ENCODE results near the gene RAD54L. TPM values are rescaled to one million over a fixed set of nuclear protein-coding genes. Genes with fewer than 3 reads are reported as not detected.
"Not testable (repeated sequence)": the region's sequence is repeated elsewhere in the genome, so short reads cannot be mapped to it uniquely, and the experiment has no call there.

The RAD54L gene
- total RNA-seq, 1 donor: 1.4 TPM

DNA sequence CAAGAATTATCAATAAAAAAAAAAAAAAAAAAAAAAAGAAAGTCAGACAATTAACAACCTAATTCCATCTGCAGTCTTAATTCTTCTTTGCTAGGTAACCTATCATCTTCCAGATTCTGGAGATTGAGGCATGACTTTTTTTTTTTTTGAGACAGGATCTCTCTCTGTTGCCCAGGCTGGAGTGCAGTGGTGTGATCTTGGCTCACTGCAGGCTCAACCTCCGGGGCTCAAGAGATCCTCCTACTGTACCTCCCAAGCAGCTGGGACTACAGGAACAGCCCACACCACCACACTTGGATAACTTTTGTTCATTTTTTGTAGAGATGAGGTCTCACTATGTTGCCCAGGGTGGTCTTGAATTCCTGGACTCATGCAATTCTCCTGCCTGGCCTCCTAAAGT is 4.6 kb upstream of the RAD54L start:
- no peak for TF ChIP-seq CTCF (IDR thresholded peaks at IDR 0.05; ENCODE audit: extremely low read depth, low read depth, low read length)
- peaks cover 6% of the 10 kb centered on the region for H3K4me1 ChIP-seq (ENCODE audit: insufficient read depth, low read length)
- H3K27ac ChIP-seq (ENCODE audit: low read depth, low read length): no peak overlapping the region
- DNase-seq (ENCODE audit: insufficient read length, low spot score, missing footprints): no peak
- H3K4me3 ChIP-seq (ENCODE audit: insufficient read depth, low read length): no peak overlapping the region
- H4K20me1 ChIP-seq (ENCODE audit: insufficient read depth, low read length): no peaks in the 10 kb centered on the region
- no peak overlapping the region for H2AFZ ChIP-seq (ENCODE audit: low read length)
- H3K27me3 ChIP-seq (ENCODE audit: insufficient read depth, low read length): no peaks in the 10 kb centered on the region
- H3K9me3 ChIP-seq (ENCODE audit: low read depth, low read length): no peaks in the 10 kb centered on the region
- no peak overlapping the region for H3K4me2 ChIP-seq (ENCODE audit: insufficient read depth, low read length)
- H3K36me3 ChIP-seq (ENCODE audit: insufficient read depth, low read length): no peaks in the 10 kb centered on the region
- H3K79me2 ChIP-seq (ENCODE audit: insufficient read depth, low read length): no peaks in the 10 kb centered on the region

DNA sequence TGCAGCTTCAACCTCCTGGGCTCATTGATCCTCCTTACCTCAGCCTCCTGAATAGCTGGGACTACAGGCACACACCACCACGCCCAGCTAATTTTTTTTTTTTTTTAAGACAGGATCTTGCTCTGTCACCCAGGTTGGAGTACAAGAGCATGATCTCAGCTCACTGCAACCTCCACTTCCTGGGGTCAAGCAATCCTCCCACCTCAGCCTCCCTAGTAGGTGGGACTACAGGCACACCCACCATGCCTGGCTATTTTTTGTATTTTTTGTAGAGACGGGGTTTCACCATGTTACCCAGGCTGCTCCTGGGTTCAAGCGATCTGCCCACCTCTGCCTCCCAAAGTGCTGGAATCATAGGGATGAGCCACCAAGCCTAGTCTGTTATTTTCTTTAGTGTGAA is 3.7 kb upstream of the RAD54L start:
- not testable (repeated sequence) for H3K36me3 ChIP-seq (ENCODE audit: insufficient read depth, low read length); H2AFZ ChIP-seq (ENCODE audit: low read length); DNase-seq (ENCODE audit: insufficient read length, low spot score, missing footprints); H3K27ac ChIP-seq (ENCODE audit: low read depth, low read length); H3K9me3 ChIP-seq (ENCODE audit: low read depth, low read length); H4K20me1 ChIP-seq (ENCODE audit: insufficient read depth, low read length); H3K27me3 ChIP-seq (ENCODE audit: insufficient read depth, low read length); H3K4me3 ChIP-seq (ENCODE audit: insufficient read depth, low read length); H3K79me2 ChIP-seq (ENCODE audit: insufficient read depth, low read length); H3K4me2 ChIP-seq (ENCODE audit: insufficient read depth, low read length)
- peaks cover 15% of the 10 kb centered on the region for H3K4me1 ChIP-seq (ENCODE audit: insufficient read depth, low read length)

DNA sequence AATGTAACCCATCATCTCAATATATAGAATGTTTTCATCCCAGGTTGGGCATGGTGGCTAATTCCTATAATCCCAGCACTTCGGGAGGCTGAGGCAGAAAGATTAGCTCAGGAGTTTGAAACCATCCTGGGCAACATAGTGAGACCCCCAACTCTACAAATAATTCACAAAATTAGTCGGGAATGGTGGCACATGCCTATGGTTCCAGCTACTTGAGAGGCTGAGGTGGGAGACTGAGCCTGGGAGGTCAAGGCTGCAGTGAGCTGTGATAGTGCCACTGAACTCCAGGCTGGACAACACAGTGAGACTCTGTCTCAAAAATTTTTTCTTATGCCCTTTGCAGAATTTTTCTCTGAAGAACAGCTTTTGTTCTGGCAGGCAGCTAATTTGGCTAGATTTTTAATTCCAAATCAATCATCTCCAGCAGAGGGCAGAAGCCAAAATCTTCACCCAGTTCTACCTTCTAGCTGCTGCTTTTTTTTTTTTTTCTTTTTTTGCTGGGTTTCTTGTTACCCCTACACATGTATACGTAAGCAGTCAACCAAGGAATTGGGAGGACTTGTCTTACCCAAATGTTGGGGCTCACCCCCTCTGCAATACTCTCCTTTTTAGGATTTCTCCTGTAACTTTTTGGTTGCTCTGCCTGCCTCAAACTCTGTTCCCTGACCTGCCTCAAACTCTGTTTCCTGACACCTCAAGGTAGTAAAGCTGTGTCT is 2.7 kb upstream of the RAD54L start:
- Histone ChIP-seq H2AFZ (ENCODE audit: low read length) (no peak overlapping the region), H3K4me1 (ENCODE audit: insufficient read depth, low read length) (peaks cover 16% of the 10 kb centered on the region), H3K27me3 (ENCODE audit: insufficient read depth, low read length) (no peaks in the 10 kb centered on the region), H3K4me2 (ENCODE audit: insufficient read depth, low read length) (no peak overlapping the region), H3K27ac (ENCODE audit: low read depth, low read length) (no peak overlapping the region), H3K36me3 (ENCODE audit: insufficient read depth, low read length) (no peaks in the 10 kb centered on the region), H3K9me3 (ENCODE audit: low read depth, low read length) (no peaks in the 10 kb centered on the region), H4K20me1 (ENCODE audit: insufficient read depth, low read length) (no peaks in the 10 kb centered on the region), H3K79me2 (ENCODE audit: insufficient read depth, low read length) (peaks cover 16% of the 10 kb centered on the region), H3K4me3 (ENCODE audit: insufficient read depth, low read length) (no peak overlapping the region)
- DNase-seq (ENCODE audit: insufficient read length, low spot score, missing footprints): peak; percentile 94
- peak; percentile 58 for TF ChIP-seq CTCF (IDR thresholded peaks at IDR 0.05; ENCODE audit: extremely low read depth, low read depth, low read length)

GRCh38 chr1:46246136-46246535 is 1.4 kb upstream of the RAD54L start:
- not testable (repeated sequence) for H3K36me3 ChIP-seq (ENCODE audit: insufficient read depth, low read length); H4K20me1 ChIP-seq (ENCODE audit: insufficient read depth, low read length); DNase-seq (ENCODE audit: insufficient read length, low spot score, missing footprints); H2AFZ ChIP-seq (ENCODE audit: low read length); H3K9me3 ChIP-seq (ENCODE audit: low read depth, low read length); H3K27me3 ChIP-seq (ENCODE audit: insufficient read depth, low read length)
- H3K4me2 ChIP-seq (ENCODE audit: insufficient read depth, low read length): peak overlapping the region; percentile 99
- peak overlapping the region; percentile 95 for H3K27ac ChIP-seq (ENCODE audit: low read depth, low read length)
- peaks cover 16% of the 10 kb centered on the region for H3K4me1 ChIP-seq (ENCODE audit: insufficient read depth, low read length)
- peaks cover 16% of the 10 kb centered on the region for H3K79me2 ChIP-seq (ENCODE audit: insufficient read depth, low read length)
- H3K4me3 ChIP-seq (ENCODE audit: insufficient read depth, low read length): peak overlapping the region; percentile 98
